GM12878 (cell line): ENCODE data around the gene TPGS1. TPM values are rescaled to one million over a fixed set of nuclear protein-coding genes. Genes with fewer than 3 reads are reported as not detected.

Experiments used
- ATAC-seq: fragments of 200-7000 bp; cut with Tn5 transposase; 3 replicates; pipeline ENCODE4 v1.9.1; 2020; ENCODE audit warnings: mild to moderate bottlenecking, moderate library complexity
- BruUV-seq: library from RNA; stranded (reverse); fragments of 400-500 nt; replicated peaks from 2 replicates; lab custom pipeline; 2021; lab: Mats Ljungman, UMichigan
- CTCF ChIA-PET: fragments of 300-600 bp; sonication (Branson Sonifier 250); formaldehyde crosslinking; extraction: SDS; loops from one replicate; lab custom pipeline; 2021; ENCODE audit warnings: inconsistent platforms; lab: Yijun Ruan, JAX
- POLR2A ChIA-PET: fragments of 350-600 bp; formaldehyde crosslinking; extraction: SDS; loops from one replicate; lab custom pipeline; 2021; ENCODE audit warnings: inconsistent platforms; lab: Charles Lee
- RAD21 ChIA-PET: fragments of 300-600 bp; sonication (Branson Sonifier 250); formaldehyde crosslinking; loops from one replicate; lab custom pipeline; 2023; ENCODE audit warnings: antibody characterized with exemption; ENCODE audit not compliant: unreplicated experiment; lab: Charles Lee
- SMC1A ChIA-PET: fragments of 300-600 bp; sonication (Branson Sonifier 250); formaldehyde crosslinking; loops from one replicate; lab custom pipeline; 2023; ENCODE audit not compliant: unreplicated experiment, uncharacterized antibody; lab: Charles Lee
- DNase-seq: peaks from one replicate; pipeline ENCODE4 v3.0.0-alpha.2; 2011; ENCODE audit warnings: low read depth, low spot score
- FAIRE-seq: peaks from 3 replicates; lab custom pipeline; 2011; peaks lifted over from hg19 to GRCh38; lab: Jason Lieb, UNC
- H2AFZ ChIP-seq: 2 replicates; pipeline ENCODE4 v1.6.0; 2011; ENCODE audit warnings: low read depth, low read length, control low read depth; ENCODE audit not compliant: control insufficient read depth
- H3K27ac ChIP-seq: 2 replicates; pipeline ENCODE4 v1.5.1; 2011; ENCODE audit warnings: control low read depth; ENCODE audit not compliant: control insufficient read depth, insufficient read depth
- H3K27me3 ChIP-seq, 2 experiments: replicated peaks in 1 of 2; 2 replicates each; pipeline versions ENCODE4 v1.6.0 to v1.6.1; 2011; ENCODE audit warnings: low read length in 1 of 2; ENCODE audit not compliant: control insufficient read depth in 2 of 2, insufficient read depth in 2 of 2
- H3K36me3 ChIP-seq, 2 experiments: 2 replicates each; pipeline ENCODE4 v1.5.1; 2011; ENCODE audit warnings: low read length in 1 of 2; ENCODE audit not compliant: control insufficient read depth in 2 of 2, insufficient read depth in 2 of 2
- H3K4me1 ChIP-seq: 2 replicates; pipeline ENCODE4 v1.6.1; 2011; ENCODE audit warnings: mild to moderate bottlenecking, low read length, moderate library complexity, mixed read lengths; ENCODE audit not compliant: control insufficient read depth, insufficient read depth
- H3K4me2 ChIP-seq: 2 replicates; pipeline ENCODE4 v1.6.0; 2011; ENCODE audit warnings: control low read depth; ENCODE audit not compliant: control insufficient read depth, insufficient read depth
- H3K4me3 ChIP-seq: fragments of 200-600 bp; sonication (generic); 2 replicates; pipeline ENCODE4 v1.5.1; 2016
- H3K79me2 ChIP-seq: 2 replicates; pipeline ENCODE4 v1.6.0; 2011; ENCODE audit warnings: low read length; ENCODE audit not compliant: control insufficient read depth, insufficient read depth
- H3K9ac ChIP-seq: 2 replicates; pipeline ENCODE4 v1.8.0; 2011; ENCODE audit warnings: low read length, control low read depth, mixed read lengths; ENCODE audit not compliant: control insufficient read depth, insufficient read depth
- H3K9me3 ChIP-seq: replicated peaks from 3 replicates; pipeline ENCODE4 v1.5.1; 2011; ENCODE audit warnings: mild to moderate bottlenecking, low read length; ENCODE audit not compliant: control insufficient read depth, insufficient read depth
- H4K20me1 ChIP-seq: 2 replicates; pipeline ENCODE4 v1.6.0; 2011; ENCODE audit not compliant: control insufficient read depth, insufficient read depth
- EZH2 ChIP-seq: IDR thresholded peaks from 2 replicates; pipeline ENCODE4 v1.6.1; 2012; ENCODE audit warnings: low read depth, mild to moderate bottlenecking, control low read depth, inconsistent platforms, low read length, borderline replicate concordance; ENCODE audit not compliant: control insufficient read depth
- MXI1 ChIP-seq: fragments of 150-350 bp; IDR thresholded peaks from 2 replicates; pipeline ENCODE4 v1.6.1; 2011; ENCODE audit warnings: low read depth, mild to moderate bottlenecking, inconsistent platforms, low read length, improper control_type of control experiment
- RELA ChIP-seq: fragments of 450-650 bp; IDR thresholded peaks from 2 replicates; pipeline ENCODE4 v1.8.0; 2014; ENCODE audit warnings: borderline replicate concordance; ENCODE audit not compliant: partially characterized antibody
- SPI1 ChIP-seq: IDR thresholded peaks from 2 replicates; pipeline ENCODE4 v1.6.1; 2011; ENCODE audit warnings: low read depth, mild to moderate bottlenecking, low read length, moderate library complexity, borderline replicate concordance; ENCODE audit not compliant: insufficient read depth
- TAF1 ChIP-seq: IDR thresholded peaks from 2 replicates; pipeline ENCODE4 v1.6.1; 2011; ENCODE audit warnings: mild to moderate bottlenecking, low read depth, low read length, borderline replicate concordance
- TCF12 ChIP-seq: IDR thresholded peaks from 2 replicates; pipeline ENCODE4 v1.6.1; 2011; ENCODE audit warnings: low read depth, mild to moderate bottlenecking, low read length
- WGBS: methylation state at CpG from one replicate; pipeline ENCODE4 v1.1.6; 2016; ENCODE audit warnings: low lambda C conversion rate; ENCODE audit not compliant: insufficient replicate concordance, insufficient coverage; ENCODE audit errors: missing lambda C conversion rate; 5-methylcytosine and 5-hydroxymethylcytosine counted together
- in situ Hi-C: fragments of 300-500 bp; cut with MboI; formaldehyde crosslinking; loops from 9 replicates; pipeline ENCODE4 v1.14.3; 2018; ENCODE audit warnings: mixed read lengths
- intact Hi-C: fragments of 100-400 bp; cut with micrococcal nuclease; formaldehyde crosslinking; loops from one replicate; pipeline ENCODE4 v1.14.2; 2022; ENCODE audit not compliant: unreplicated experiment
- polyA plus RNA-seq, 11 experiments: library from polyadenylated mRNA; depleted of rRNA in 4 of 11; unstranded in 6 of 11; stranded (reverse) in 5 of 11; fragments of >200 nt; fragmentation: Nextera tagmentation in 4 of 11; fragmentation: Illumina TruSeq in 1 of 11; extraction: Ambion mirVana in 4 of 11; extraction: Trizol in 1 of 11; gene quantifications; 1 replicate in 1 of 11; 2 replicates in 10 of 11; pipeline versions ENCODE4 v1.2.1 to v1.2.3, GENCODE V29; 2011 to 2016; ENCODE audit warnings: inconsistent platforms in 2 of 11, missing spikeins in 2 of 11, low read depth in 1 of 11
- total RNA-seq, 4 experiments: library from RNA; depleted of rRNA in 3 of 4; stranded (reverse); fragments of >200 nt in 3 of 4; fragmentation: Illumina TruSeq in 1 of 4; extraction: Trizol in 1 of 4; gene quantifications; 2 replicates each; pipeline versions ENCODE4 v1.2.1 to v1.2.3, GENCODE V29; 2013 to 2021
- TF ChIP-seq, protein P1 (sequence below): fragments of 450-650 bp; IDR thresholded peaks from 2 replicates; pipeline ENCODE4 v1.6.1; 2017; ENCODE audit warnings: mild to moderate bottlenecking, moderate library complexity
- TF ChIP-seq, protein P2 (sequence below): fragments of 450-650 bp; IDR thresholded peaks from 2 replicates; pipeline ENCODE4 v1.6.1; 2017; ENCODE audit warnings: low read depth, mild to moderate bottlenecking, moderate library complexity
- TF ChIP-seq, protein P3 (sequence below): fragments of 450-650 bp; IDR thresholded peaks from 2 replicates; pipeline ENCODE4 v1.6.1; 2018; ENCODE audit warnings: mild to moderate bottlenecking, low read depth, moderate library complexity; ENCODE audit not compliant: partially characterized antibody

The TPGS1 gene
- total and polyA plus RNA-seq, 10 of the 15 experiments (the other 5 are each of a cell fraction or from before 2014, with no cell fraction given), result 0.24 to 24.7 (median 7.7) TPM; not detected in 2

DNA sequence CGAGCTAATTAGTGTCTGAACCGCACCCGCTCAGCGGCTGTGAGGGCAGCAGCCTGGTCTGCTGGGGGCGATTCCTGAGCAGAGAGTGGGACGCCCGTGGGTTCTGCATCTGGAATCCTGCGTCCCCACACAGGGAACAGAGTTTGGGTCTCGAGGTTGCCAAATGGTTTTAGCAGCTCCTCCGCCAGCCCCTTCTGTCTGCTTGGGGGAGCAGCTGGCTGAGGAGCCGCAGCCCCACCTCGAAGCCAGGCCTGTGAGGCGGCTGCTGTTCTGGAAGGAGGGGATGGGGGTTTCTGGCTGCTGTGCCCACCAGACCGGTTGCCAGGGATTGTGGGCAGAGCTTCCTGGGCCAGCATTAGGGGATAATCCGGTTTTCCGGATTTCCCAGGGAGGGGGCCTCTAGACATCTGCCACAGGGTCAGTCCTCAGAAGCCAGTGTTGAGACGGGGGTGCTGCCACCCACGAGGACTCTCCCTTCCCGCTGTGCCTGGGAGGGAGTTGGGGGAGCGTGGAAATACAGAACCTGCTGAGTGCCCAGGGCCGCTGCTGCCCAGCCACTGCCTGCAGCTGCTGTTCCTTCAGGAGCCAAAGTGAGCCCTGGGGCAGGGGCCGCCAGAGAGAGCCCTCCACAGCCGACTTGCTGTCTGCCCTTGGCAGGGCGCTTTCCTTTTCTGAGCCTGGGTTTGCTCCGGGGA lies 26.2 kb downstream of the TPGS1 start:
- RAD21 ChIA-PET, result interaction anchor here (2.1 to 2.4 kb wide), 3 partner anchors 23 to 41 kb away, joined by 7 to 17 read pairs (median 10); no protein-coding TSS in a partner anchor
- H3K4me3 ChIP-seq, result peak overlapping the region; percentile 97
- no peak for DNase-seq
- 60% methylated on average over 24 of the region's 25 CpGs for WGBS
- H2AFZ ChIP-seq, result peak overlapping the region; percentile 59; the same call in 1 of the 2 replicates
- peaks cover 0 to 5% of the 10 kb centered on the region in 2 experiments; a peak in 3 of 4 replicates for H3K36me3 ChIP-seq
- peak overlapping the region; percentile 77 for H3K4me2 ChIP-seq
- in situ Hi-C loops (no loop called here), intact Hi-C loops (loop anchor here (5.0 kb wide), 1 partner anchor 39 kb away; the partner anchor contains the start of gene BSG)
- peaks cover 27% of the 10 kb centered on the region for H3K79me2 ChIP-seq
- CTCF ChIA-PET, result interaction anchor here (1.1 to 7.4 kb wide), 4 partner anchors 9 to 45 kb away, joined by 3 to 42 read pairs (median 12); partner anchors contain the start of gene TPGS1
- TF ChIP-seq TCF12, result no peak
- TF ChIP-seq MXI1, result no peak
- no peak for TF ChIP-seq TAF1
- TF ChIP-seq EZH2, result no peak
- TF ChIP-seq, protein P1, sequence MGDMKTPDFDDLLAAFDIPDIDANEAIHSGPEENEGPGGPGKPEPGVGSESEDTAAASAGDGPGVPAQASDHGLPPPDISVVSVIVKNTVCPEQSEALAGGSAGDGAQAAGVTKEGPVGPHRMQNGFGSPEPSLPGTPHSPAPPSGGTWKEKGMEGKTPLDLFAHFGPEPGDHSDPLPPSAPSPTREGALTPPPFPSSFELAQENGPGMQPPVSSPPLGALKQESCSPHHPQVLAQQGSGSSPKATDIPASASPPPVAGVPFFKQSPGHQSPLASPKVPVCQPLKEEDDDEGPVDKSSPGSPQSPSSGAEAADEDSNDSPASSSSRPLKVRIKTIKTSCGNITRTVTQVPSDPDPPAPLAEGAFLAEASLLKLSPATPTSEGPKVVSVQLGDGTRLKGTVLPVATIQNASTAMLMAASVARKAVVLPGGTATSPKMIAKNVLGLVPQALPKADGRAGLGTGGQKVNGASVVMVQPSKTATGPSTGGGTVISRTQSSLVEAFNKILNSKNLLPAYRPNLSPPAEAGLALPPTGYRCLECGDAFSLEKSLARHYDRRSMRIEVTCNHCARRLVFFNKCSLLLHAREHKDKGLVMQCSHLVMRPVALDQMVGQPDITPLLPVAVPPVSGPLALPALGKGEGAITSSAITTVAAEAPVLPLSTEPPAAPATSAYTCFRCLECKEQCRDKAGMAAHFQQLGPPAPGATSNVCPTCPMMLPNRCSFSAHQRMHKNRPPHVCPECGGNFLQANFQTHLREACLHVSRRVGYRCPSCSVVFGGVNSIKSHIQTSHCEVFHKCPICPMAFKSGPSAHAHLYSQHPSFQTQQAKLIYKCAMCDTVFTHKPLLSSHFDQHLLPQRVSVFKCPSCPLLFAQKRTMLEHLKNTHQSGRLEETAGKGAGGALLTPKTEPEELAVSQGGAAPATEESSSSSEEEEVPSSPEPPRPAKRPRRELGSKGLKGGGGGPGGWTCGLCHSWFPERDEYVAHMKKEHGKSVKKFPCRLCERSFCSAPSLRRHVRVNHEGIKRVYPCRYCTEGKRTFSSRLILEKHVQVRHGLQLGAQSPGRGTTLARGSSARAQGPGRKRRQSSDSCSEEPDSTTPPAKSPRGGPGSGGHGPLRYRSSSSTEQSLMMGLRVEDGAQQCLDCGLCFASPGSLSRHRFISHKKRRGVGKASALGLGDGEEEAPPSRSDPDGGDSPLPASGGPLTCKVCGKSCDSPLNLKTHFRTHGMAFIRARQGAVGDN, result no peak
- TF ChIP-seq SPI1, result no peak
- TF ChIP-seq, protein P2, sequence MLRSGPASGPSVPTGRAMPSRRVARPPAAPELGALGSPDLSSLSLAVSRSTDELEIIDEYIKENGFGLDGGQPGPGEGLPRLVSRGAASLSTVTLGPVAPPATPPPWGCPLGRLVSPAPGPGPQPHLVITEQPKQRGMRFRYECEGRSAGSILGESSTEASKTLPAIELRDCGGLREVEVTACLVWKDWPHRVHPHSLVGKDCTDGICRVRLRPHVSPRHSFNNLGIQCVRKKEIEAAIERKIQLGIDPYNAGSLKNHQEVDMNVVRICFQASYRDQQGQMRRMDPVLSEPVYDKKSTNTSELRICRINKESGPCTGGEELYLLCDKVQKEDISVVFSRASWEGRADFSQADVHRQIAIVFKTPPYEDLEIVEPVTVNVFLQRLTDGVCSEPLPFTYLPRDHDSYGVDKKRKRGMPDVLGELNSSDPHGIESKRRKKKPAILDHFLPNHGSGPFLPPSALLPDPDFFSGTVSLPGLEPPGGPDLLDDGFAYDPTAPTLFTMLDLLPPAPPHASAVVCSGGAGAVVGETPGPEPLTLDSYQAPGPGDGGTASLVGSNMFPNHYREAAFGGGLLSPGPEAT, result no peak
- TF ChIP-seq RELA, result no peak
- TF ChIP-seq, protein P3, sequence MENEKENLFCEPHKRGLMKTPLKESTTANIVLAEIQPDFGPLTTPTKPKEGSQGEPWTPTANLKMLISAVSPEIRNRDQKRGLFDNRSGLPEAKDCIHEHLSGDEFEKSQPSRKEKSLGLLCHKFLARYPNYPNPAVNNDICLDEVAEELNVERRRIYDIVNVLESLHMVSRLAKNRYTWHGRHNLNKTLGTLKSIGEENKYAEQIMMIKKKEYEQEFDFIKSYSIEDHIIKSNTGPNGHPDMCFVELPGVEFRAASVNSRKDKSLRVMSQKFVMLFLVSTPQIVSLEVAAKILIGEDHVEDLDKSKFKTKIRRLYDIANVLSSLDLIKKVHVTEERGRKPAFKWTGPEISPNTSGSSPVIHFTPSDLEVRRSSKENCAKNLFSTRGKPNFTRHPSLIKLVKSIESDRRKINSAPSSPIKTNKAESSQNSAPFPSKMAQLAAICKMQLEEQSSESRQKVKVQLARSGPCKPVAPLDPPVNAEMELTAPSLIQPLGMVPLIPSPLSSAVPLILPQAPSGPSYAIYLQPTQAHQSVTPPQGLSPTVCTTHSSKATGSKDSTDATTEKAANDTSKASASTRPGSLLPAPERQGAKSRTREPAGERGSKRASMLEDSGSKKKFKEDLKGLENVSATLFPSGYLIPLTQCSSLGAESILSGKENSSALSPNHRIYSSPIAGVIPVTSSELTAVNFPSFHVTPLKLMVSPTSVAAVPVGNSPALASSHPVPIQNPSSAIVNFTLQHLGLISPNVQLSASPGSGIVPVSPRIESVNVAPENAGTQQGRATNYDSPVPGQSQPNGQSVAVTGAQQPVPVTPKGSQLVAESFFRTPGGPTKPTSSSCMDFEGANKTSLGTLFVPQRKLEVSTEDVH, result no peak
- TF ChIP-seq, all 136 proteins: peak for 0
- TSS peak; percentile 59 for BruUV-seq
- H3K9ac ChIP-seq, result peak overlapping the region; percentile 88
- H3K9me3 ChIP-seq, result no peaks in the 10 kb centered on the region; the same call in 2 of the 3 replicates
- FAIRE-seq (peak; percentile 7), ATAC-seq (no peak)
- ChIA-PET POLR2A (interaction anchor here (0.5 to 1.0 kb wide), 2 partner anchors 23 to 911 kb away, joined by 3 read pairs; no protein-coding TSS in a partner anchor), SMC1A (interaction anchor here (2.6 to 2.9 kb wide), 2 partner anchors 22 to 41 kb away, joined by 14 to 20 read pairs; no protein-coding TSS in a partner anchor)
- no peaks in the 10 kb centered on the region for H4K20me1 ChIP-seq
- peak overlapping the region; percentile 47 for H3K27ac ChIP-seq
- H3K27me3 ChIP-seq, result no peaks in the 10 kb centered on the region
- H3K4me1 ChIP-seq, result peaks cover 8% of the 10 kb centered on the region
